ENCODE measurements around the gene POLR3B. TPM values are rescaled to one million over a fixed set of nuclear protein-coding genes. Genes with fewer than 3 reads are reported as not detected.

The POLR3B gene
- total RNA-seq, 1 donor from 2014 or later = 8.1 TPM

DNA sequence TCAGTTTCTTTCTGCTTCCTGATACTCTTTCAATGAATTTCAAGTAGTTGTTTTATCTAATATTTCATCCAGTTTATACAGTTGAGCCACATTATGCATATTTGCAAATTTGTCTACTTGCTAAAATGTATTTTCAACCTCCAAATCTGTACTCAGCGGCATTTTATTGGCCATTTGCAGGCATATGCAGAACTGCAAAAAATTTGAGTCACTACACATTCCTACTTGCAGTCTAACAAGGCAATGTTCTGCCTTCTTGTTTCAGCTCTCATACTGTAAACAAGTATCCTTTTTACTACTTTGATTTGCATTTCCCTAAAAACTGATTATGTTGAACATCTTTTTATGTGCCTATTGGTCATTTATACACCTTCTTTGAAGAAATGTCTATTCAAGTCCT lies 55.0 kb downstream of the POLR3B start:
- H3K4me3 Mint-ChIP-seq (ENCODE audit: unreplicated experiment) = no peak overlapping the region
- H3K27ac Mint-ChIP-seq (ENCODE audit: unreplicated experiment) = no peak overlapping the region
- DNase-seq (ENCODE audit: extremely low spot score, unreplicated experiment) = no peak
- H3K4me1 Mint-ChIP-seq (ENCODE audit: unreplicated experiment) = no peaks in the 10 kb centered on the region
- no peaks in the 10 kb centered on the region for H3K9me3 Mint-ChIP-seq (ENCODE audit: unreplicated experiment)
- no peaks in the 10 kb centered on the region for H3K27me3 Mint-ChIP-seq (ENCODE audit: unreplicated experiment)
- H3K36me3 Mint-ChIP-seq (ENCODE audit: unreplicated experiment) = peaks cover 45% of the 10 kb centered on the region
- TF ChIP-seq, protein P1, sequence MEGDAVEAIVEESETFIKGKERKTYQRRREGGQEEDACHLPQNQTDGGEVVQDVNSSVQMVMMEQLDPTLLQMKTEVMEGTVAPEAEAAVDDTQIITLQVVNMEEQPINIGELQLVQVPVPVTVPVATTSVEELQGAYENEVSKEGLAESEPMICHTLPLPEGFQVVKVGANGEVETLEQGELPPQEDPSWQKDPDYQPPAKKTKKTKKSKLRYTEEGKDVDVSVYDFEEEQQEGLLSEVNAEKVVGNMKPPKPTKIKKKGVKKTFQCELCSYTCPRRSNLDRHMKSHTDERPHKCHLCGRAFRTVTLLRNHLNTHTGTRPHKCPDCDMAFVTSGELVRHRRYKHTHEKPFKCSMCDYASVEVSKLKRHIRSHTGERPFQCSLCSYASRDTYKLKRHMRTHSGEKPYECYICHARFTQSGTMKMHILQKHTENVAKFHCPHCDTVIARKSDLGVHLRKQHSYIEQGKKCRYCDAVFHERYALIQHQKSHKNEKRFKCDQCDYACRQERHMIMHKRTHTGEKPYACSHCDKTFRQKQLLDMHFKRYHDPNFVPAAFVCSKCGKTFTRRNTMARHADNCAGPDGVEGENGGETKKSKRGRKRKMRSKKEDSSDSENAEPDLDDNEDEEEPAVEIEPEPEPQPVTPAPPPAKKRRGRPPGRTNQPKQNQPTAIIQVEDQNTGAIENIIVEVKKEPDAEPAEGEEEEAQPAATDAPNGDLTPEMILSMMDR (IDR thresholded peaks at IDR 0.05) = no peak

- DNase-seq (ENCODE audit: extremely low spot score, unreplicated experiment) = no peak
- no peaks in the 10 kb centered on the region for H3K27me3 Mint-ChIP-seq (ENCODE audit: unreplicated experiment)
- TF ChIP-seq, protein P1 (IDR thresholded peaks at IDR 0.05) = no peak
- H3K4me3 Mint-ChIP-seq (ENCODE audit: unreplicated experiment) = no peak overlapping the region
- peaks cover 38% of the 10 kb centered on the region for H3K36me3 Mint-ChIP-seq (ENCODE audit: unreplicated experiment)
- H3K27ac Mint-ChIP-seq (ENCODE audit: unreplicated experiment) = no peak overlapping the region
- H3K4me1 Mint-ChIP-seq (ENCODE audit: unreplicated experiment) = peaks cover 8% of the 10 kb centered on the region
- no peaks in the 10 kb centered on the region for H3K9me3 Mint-ChIP-seq (ENCODE audit: unreplicated experiment)
These were observed 57.6 kb downstream of the POLR3B start for GRCh38 chr12:106415134-106415533.

DNA sequence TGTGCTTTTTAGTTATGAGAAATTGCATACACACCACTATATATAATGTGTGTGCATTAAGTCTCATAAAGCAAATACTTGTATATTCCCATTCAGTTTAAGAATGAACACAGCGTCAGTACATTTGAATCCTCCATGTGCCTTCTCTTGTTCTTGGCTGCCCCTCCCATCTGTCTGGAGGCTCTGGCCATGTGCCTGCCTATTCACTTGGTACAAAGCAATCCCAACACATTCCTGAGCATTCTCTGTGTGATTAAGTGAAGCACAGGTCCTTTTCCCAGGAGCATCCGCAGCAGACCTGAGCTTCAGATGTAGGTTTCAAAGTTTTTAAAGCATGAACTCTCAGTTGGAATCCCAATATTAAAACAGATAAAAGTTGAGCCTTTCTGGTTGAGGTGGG lies 58.7 kb downstream of the POLR3B start:
- Mint-ChIP-seq H3K27me3 (ENCODE audit: unreplicated experiment) (no peaks in the 10 kb centered on the region), H3K9me3 (ENCODE audit: unreplicated experiment) (no peaks in the 10 kb centered on the region), H3K4me1 (ENCODE audit: unreplicated experiment) (peaks cover 8% of the 10 kb centered on the region), H3K36me3 (ENCODE audit: unreplicated experiment) (peaks cover 34% of the 10 kb centered on the region), H3K4me3 (ENCODE audit: unreplicated experiment) (no peak overlapping the region), H3K27ac (ENCODE audit: unreplicated experiment) (no peak overlapping the region)
- no peak for DNase-seq (ENCODE audit: extremely low spot score, unreplicated experiment)
- TF ChIP-seq, protein P1 (IDR thresholded peaks at IDR 0.05) = no peak

DNA sequence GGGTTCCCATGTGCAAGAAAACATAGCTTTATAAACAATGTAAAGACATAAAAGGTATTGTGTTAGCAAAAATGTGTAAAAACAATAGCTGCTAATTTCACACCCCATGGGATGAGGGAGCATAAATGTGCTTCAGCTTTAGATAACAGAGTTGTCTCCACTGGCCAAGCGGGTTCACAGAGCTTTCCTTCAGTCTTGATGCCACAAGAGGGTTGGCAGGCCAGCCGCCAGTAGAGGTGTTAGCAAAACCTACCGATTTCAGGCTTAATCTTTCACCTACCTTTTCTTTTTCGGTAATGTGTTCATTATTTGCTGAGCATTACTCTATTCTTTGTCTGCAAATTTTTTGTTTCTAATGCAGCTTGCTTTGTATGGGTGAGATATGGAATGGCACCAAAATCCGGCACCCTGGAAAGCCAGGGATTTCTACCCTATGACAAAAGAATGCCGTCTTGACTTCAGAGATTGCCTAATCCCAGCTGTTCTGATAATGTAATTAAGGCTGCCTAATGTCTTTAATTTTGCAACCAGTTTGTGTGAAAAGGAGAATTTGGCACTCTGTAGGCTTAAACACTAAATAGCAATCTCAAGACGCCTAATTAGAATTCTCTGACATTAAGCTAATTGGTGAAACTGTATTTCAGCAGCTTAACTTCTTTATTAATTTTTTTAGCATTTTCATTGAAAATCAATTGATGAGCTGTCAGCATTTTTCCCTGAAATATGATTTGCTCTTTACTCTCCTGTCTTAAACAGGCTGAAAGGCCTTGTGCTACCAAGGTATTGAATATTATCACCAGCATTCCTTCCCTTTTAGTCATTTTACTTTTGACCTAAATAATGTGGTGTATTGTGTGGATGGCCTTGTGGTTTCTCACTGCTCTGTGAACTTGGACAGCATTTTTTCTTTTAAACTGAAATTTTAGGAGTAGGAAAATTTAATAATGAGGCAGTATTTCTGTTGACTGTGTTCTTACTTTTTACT lies 60.7 kb downstream of the POLR3B start:
- Mint-ChIP-seq H3K27ac (ENCODE audit: unreplicated experiment) (peak overlapping the region; percentile 27), H3K36me3 (ENCODE audit: unreplicated experiment) (peaks cover 23% of the 10 kb centered on the region)

DNA sequence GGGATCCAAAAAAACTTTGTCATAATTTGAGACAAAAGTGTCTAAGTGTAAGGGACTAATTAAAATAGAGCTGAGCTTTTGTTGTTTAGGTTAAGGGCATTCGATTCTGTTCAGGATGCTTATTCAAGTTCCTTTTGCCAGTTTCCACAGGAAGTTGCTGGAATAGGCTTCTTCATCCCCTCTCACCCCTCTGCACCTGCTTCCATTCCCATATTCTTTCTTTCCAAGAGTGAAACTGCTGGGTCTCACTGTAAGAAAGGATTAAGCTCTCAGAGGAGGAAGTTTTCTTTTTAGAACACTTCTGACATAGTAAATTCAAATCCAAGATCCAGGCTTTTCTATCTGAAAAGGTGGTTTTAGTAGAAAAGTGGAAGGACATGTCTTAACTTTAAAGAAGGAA lies 61.4 kb downstream of the POLR3B start:
- no peaks in the 10 kb centered on the region for H3K9me3 Mint-ChIP-seq (ENCODE audit: unreplicated experiment)
- H3K27ac Mint-ChIP-seq (ENCODE audit: unreplicated experiment) = peak overlapping the region; percentile 27
- TF ChIP-seq, protein P1 (IDR thresholded peaks at IDR 0.05) = no peak
- H3K4me1 Mint-ChIP-seq (ENCODE audit: unreplicated experiment) = peaks cover 8% of the 10 kb centered on the region
- DNase-seq (ENCODE audit: extremely low spot score, unreplicated experiment) = no peak
- H3K36me3 Mint-ChIP-seq (ENCODE audit: unreplicated experiment) = peaks cover 20% of the 10 kb centered on the region
- no peak overlapping the region for H3K4me3 Mint-ChIP-seq (ENCODE audit: unreplicated experiment)
- no peaks in the 10 kb centered on the region for H3K27me3 Mint-ChIP-seq (ENCODE audit: unreplicated experiment)

More for the DNA sequence above, 60.7 kb downstream of the POLR3B start:
- no peak for DNase-seq (ENCODE audit: extremely low spot score, unreplicated experiment)
- H3K4me3 Mint-ChIP-seq (ENCODE audit: unreplicated experiment) = no peak overlapping the region
- H3K27me3 Mint-ChIP-seq (ENCODE audit: unreplicated experiment) = no peaks in the 10 kb centered on the region
- H3K4me1 Mint-ChIP-seq (ENCODE audit: unreplicated experiment) = peaks cover 8% of the 10 kb centered on the region
- TF ChIP-seq, protein P1 (IDR thresholded peaks at IDR 0.05) = no peak
- H3K9me3 Mint-ChIP-seq (ENCODE audit: unreplicated experiment) = no peaks in the 10 kb centered on the region

Data from osteocyte (in vitro differentiated cells).